GM13976 (cell line): ENCODE measurements around the gene EMC1.
"Not testable (repeated sequence)": the region's sequence is repeated elsewhere in the genome, so short reads cannot be mapped to it uniquely, and the experiment has no call there.

Experiments
- DNase-seq: peaks from one replicate; pipeline ENCODE4 v3.0.0; 2012; ENCODE audit warnings: low spot score
- CTCF ChIP-seq: IDR thresholded peaks from 2 replicates; pipeline ENCODE4 v1.5.1; 2012; ENCODE audit warnings: borderline replicate concordance, mild to moderate bottlenecking; ENCODE audit not compliant: insufficient read depth; ENCODE audit errors: extremely low read depth, missing control alignments, control extremely low read depth
- in situ Hi-C: fragments of 300-500 bp; cut with MboI; formaldehyde crosslinking; loops from one replicate; pipeline ENCODE4 v1.12.0; 2022; ENCODE audit warnings: low sequenced_read_pairs, mixed read lengths, inconsistent platforms; ENCODE audit not compliant: unreplicated experiment

EMC1 gene

DNA sequence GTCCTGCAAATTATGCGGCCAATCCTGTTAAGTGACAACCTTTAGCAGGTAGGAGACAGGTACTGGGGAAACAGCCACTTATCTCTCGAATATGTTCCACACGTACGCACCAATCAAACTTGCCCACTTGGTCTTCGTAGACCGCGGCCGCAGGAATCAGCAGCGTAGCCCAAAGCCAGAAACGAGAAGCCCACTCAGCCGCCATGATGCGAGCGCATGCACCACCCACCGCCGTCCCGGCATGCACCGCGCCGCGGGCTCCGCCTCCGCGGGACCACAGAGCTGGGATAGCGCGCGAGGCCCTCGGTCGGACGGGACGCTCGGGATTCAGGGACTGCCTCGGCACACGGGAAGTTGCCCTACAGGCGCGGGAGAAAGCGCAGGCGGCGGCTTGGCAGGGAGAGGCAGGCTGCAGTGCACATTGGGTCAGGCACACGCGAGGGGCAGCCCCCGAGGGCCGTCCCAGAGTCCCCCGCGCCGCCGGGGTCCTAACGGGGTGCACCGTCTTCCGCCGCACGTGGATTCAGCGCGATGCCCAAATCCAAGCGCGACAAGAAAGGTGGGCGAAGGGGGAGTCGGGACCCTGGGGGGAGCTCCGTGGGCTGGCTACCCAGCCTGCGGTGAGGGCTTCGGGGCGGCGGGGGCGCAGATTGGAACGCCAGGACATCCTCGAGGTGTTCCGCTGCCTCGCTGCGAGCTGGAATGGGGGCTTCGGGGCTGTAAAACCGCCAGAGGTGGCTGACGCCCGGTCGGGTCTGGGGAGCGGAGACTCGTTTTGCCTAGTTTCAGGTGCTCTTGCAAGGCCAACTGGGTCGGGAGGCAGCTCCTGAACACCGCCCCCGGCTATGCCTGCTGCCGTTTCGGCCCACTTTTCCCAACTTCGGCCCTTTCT is at the start of gene EMC1, which contains the start of gene MRTO4:
TSS of gene EMC1 (minus strand) at position 220 of the 892 bp plus-strand sequence. CDS start at position 205, 15 bp downstream.
TSS of gene MRTO4 (plus strand) at position 501 of the 892 bp plus-strand sequence. CDS start at position 532, 31 bp downstream.
- TF ChIP-seq CTCF = no peak
- DNase-seq = peak; percentile 97
- in situ Hi-C loops = no loop called here

DNA sequence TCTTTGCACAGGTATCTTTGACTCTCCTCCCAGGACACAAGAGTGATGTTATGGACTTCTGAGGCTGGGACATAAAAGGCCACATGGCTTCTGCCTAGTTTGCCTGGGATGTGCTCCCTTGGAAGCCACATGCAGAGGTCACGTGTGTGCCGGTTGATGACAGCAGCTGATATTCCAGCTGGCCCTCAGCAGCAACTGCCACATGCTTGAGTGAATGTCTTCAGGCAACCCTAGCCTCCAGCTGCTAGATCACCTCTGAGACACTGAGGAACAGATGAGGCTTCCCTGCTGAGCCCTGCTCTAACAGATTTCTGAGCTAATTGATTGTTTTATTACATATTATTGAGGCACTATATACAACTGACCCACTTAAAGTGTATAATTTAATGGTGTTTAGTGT is 48.9 kb upstream of the EMC1 start:
- no peak for DNase-seq
- in situ Hi-C loops = no loop called here
- no peak for TF ChIP-seq CTCF

DNA sequence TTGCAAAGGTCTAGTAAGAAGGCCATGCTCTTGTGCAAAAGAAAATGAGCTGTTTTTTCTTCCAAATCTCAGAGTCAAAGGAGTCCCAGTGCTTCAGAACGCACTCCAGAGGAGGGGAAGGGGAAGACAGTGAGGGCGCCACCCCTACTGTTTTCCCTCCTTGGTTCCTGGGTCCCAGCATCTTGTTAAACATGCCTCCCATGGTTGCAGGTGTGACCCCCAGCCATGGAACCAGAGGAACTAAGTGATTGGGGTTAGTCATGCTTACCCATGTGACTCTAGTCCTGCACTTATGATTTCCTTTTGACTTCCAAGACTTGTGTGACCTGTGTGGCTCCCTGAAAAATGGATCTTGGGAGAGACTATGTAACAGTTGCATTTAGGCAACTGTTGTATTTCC is 43.3 kb upstream of the EMC1 start:
- no peak for DNase-seq
- no peak for TF ChIP-seq CTCF
- in situ Hi-C loops = no loop called here

DNA sequence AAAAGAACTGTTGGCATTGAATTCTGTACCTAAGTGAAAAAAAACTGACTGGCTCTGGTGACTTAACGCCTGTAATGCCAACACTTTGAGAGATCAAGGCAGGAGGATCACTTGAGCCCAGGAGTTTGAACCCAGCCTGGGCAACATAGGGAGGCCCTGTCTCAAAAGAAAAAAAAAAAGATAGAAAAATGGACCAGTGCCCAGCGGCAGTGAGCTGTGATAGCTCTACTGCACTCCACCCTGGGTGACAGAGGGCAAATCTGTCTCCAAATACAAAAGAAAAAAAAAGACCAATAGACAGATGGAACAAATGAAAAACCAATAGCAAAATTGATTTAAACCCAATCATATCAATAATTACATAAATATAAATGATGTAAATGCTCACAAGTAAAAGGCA is 37.9 kb upstream of the EMC1 start:
- TF ChIP-seq CTCF = no peak
- no peak for DNase-seq
- in situ Hi-C loops = no loop called here

- in situ Hi-C loops = not testable (repeated sequence)
Observed at GRCh38 chr1:19288324-19289241, 37.3 kb upstream of the EMC1 start, which contains the start of gene AKR7A3. Gene AKR7A3 (minus strand): TSS chr1:19288770. CDS start chr1:19288709, 61 bp downstream.

GRCh38 chr1:19287436-19288185 is 36.3 kb upstream of the EMC1 start:
- no peak for TF ChIP-seq CTCF
- in situ Hi-C loops = no loop called here
- DNase-seq = no peak

More at GRCh38 chr1:19288324-19289241, 37.3 kb upstream of the EMC1 start, which contains the start of gene AKR7A3:
- DNase-seq = not testable (repeated sequence)

GRCh38 chr1:19285807-19286206 is 34.5 kb upstream of the EMC1 start:
- in situ Hi-C loops, DNase-seq: not testable (repeated sequence)

- in situ Hi-C loops, DNase-seq: not testable (repeated sequence)
Observed at GRCh38 chr1:19285366-19285765, 34.0 kb upstream of the EMC1 start.
